DMS153 treated with DMSO at 0.1 percent for 48 hours (cell line): ENCODE measurements around the gene OSTN.
"Not testable (repeated sequence)": the region's sequence is repeated elsewhere in the genome, so short reads cannot be mapped to it uniquely, and the experiment has no call there.

Experiments used
- DNase-seq: peaks from one replicate; lab custom pipeline; 2025; ENCODE audit not compliant: unreplicated experiment; lab: John Stamatoyannopoulos, UW

The OSTN gene

DNA sequence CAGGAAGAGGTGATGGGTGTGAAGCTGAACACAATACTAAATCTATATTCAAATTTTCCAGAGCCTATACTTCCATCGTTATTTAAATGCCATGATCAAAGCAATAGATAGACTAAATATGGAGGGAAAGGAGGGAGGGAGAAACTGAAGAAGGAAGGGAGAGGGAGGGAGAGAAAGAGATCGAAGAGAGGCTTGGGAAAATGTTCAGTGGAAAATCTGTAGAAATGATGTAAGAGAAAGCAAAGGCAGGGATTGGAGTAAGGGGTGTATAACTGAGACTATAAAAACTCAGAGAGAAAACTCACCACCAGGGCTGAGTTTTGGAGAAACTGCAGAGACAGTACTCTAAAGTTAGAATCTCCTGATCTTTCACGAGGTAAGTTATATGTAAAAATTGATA is at the start of gene OSTN:
Gene OSTN, plus strand, starts transcription at position 310 of the 400 bp plus-strand sequence. CDS start 13,292 bp downstream, outside the sequence.
- no peak for DNase-seq

GRCh38 chr3:191151653-191152052 is 47.4 kb upstream of the OSTN start:
- DNase-seq: no peak

DNA sequence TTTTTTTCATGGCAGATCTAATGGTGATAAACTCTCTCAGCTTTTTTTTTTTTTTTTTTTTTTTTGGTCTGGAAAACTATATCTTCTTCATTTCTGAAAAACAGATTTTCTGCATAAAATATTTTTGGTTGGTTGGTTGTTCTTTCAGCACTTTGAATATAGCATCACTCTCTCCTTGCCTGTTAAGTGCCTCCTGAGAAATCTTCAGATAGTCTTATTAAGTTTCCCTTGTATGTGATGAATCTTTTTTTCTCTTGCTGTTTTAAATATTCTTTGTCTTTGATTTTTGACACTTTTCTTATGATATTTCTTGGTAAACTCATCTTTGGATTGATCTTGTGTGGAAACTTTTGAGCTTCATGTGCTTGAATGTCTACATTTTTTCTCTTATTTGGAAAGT is 44.2 kb upstream of the OSTN start:
- DNase-seq: no peak

- no peak for DNase-seq
Measured at GRCh38 chr3:191158247-191158646, 40.8 kb upstream of the OSTN start.

DNA sequence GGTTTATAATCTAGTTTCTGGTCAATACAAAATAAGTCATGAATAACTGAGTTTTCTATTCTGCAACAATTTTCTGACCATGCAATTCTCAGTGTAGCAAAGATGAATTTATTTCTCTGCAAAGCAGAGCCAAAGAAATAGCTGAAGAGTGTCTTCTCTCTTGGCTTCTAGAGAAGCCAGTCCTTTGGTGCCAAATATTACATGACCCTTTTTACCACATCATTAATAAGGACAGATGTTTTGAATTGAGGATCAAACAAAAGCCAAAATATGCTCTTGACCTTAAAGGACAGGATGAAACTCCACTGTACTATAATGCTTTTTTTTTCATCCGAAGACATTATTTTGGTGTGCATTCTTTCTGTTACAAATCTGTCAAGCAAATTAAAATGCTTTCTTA is 40.2 kb upstream of the OSTN start:
- DNase-seq: no peak

DNA sequence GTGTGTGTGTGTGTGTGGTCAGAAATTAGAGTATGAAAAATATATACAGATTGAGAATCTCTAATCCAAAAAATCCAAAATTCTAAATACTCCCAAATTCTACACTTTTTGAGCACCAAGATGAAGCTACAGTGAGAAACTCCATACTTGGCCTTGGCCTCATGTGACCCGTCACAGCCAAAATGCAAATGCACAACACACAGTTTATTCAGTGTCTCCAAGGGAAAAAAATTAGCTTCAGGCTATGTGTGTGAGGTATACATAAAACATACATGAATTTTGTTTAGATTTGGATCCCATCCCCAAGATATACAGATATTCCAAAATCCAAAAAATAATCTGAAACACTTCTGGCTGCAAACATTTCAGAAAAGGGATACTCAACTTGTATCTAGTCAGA is 33.2 kb upstream of the OSTN start:
- no peak for DNase-seq

DNA sequence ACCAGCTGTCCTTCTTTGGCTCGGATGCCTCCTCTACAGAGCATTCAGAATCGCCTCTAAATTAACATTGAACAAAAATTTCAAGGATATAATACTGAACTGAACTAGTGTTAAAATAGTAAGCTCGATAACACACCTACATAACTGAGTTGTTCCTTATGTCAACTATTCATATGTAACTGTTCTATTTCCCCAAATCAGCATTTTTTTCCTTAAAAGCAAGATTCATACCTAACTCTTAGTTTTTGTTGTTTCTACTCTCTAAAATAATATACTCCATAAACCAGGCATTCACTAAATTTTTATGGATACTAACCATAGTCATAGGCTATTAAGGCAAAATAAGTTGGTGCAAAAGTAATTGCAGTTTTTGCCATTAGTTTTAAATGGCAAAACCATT is 32.7 kb upstream of the OSTN start:
- no peak for DNase-seq

- no peak for DNase-seq
Measured at GRCh38 chr3:191169566-191169965, 29.5 kb upstream of the OSTN start.

GRCh38 chr3:191170097-191170496 is 28.9 kb upstream of the OSTN start:
- no peak for DNase-seq

GRCh38 chr3:191175102-191175501 is 23.9 kb upstream of the OSTN start:
- no peak for DNase-seq

DNA sequence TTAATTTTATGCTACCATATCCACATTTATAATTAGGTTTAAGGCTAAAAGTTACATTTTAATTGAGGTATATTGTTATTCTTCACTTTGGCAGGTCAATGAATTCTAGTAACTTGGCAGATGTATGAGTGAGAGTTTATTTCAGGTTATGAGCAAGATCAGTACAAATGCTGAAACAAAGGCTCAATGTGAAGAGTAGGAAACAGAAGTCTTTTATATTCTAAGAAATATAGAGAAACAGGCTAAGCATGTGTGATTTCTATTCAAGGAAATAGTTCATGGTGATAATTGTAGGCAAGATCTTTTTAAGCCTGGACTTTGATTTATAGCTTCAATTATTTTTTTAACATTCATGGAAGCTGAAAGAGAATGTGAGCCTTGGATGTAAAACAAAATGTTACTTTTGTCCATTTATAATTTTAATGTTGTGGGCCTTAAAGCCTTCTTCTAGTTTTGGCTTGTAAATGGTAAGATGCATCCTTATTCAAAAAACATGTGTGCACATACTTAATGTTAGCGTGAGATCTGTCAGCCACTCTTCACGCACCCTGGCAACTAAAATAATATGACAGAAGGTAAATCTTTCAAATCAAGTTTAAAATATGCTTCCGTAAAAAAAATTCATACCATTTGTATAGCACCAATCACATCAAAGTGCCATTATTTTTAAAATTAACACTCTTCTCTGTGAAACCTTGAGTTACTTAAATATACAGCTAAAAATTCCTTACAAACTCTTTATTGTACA is 22.8 kb upstream of the OSTN start:
- no peak for DNase-seq

- DNase-seq: not testable (repeated sequence)
Measured at GRCh38 chr3:191185382-191185781, 13.7 kb upstream of the OSTN start.

GRCh38 chr3:191188246-191188645 is 10.8 kb upstream of the OSTN start:
- DNase-seq: not testable (repeated sequence)

- DNase-seq: not testable (repeated sequence)
Measured at GRCh38 chr3:191192270-191192669, 6.8 kb upstream of the OSTN start.

DNA sequence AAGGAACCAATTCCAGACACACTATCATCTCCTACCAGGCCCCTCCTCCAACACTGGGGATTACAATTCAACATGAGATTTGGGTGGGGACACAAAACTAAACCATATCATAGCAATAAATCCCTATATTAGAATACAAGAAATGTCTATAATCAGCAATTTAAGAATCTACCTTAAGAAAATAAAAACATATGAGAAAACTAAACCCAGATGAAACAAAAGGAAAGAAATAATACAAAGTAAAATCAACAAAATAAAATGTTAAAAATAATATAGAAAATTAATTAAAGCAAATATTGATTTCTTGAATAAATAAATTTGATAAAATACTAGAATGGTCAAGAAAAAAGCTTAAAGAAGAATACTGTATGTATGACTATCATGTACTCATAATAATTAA is 6.1 kb upstream of the OSTN start:
- no peak for DNase-seq

- DNase-seq: no peak
Measured at GRCh38 chr3:191197761-191198306, 1.2 kb upstream of the OSTN start.

DNA sequence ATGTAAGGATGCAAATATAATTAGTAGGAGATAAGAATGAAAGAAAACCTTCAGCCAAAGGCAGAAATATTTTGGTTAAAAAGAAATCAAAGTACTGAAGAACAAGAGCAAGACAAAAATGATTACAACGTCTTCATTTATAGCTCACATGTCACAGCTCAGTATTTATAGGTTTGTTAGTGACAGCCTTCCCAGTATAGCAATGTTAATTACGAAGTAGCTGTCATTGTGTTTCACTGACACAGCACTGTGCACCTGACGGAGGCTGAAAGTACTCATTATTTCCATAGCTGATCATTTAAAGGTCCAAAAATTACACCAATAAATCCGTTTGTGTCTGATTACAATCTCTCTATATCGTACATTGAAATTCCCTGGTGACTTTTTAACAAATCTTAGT is 561 bp upstream of the OSTN start:
- DNase-seq: no peak

GRCh38 chr3:191210032-191210431 is 11.0 kb downstream of the OSTN start:
- DNase-seq: no peak

DNA sequence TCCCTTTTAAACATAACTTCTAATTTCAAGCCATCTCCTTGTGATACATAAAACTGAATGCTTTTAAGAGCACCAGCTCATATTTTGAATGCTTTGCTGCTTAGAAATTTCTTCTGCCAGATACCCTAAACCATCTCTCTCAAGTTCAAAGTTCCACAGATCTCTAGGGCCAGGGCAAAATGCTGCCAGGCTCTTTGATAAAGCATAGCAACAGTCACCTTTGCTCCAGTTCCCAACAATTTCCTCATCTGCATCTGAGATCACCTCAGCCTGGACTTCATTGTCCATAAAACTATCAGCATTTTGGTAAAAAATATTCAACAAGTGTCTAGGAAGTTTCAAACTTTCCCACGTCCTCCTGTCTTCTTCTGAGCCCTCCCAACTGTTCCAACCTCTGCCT is 17.5 kb downstream of the OSTN start:
- no peak for DNase-seq

- DNase-seq: no peak
Measured at GRCh38 chr3:191217301-191217700, 18.3 kb downstream of the OSTN start.

DNA sequence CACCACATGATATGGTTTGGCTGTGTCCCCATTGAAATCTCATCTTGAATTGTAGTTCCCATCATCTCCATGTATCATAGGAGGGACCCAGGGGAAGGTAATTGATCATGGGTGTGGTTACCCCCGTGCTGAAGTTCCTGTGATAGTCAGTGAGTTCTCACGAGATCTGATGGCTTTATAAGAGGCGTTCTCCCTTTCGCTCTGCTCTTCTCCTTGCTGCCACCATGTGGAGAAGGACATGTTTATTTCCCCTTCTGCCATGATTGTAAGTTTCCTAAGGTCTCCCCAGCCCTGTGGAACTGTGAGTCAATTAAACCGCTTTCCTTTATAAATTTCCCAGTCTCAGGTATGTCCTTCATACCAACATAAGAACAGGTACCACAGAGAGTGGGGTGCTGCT is 21.9 kb downstream of the OSTN start:
- no peak for DNase-seq

- DNase-seq: no peak
Measured at GRCh38 chr3:191221638-191222037, 22.6 kb downstream of the OSTN start.

- no peak for DNase-seq
Measured at GRCh38 chr3:191227541-191227940, 28.5 kb downstream of the OSTN start.
